HG03378 (cell line): ENCODE data around the gene DMRTC2.
A peak's percentile ranks its signal among the peaks of the same experiment; 100 is the strongest.

Experiments
- ATAC-seq: cut with Tn5 transposase; IDR thresholded peaks from one replicate; pipeline ENCODE4 v1.9.1; 2021; ENCODE audit warnings: mild to moderate bottlenecking, moderate library complexity; ENCODE audit not compliant: unreplicated experiment

DMRTC2 gene

GRCh38 chr19:41845051-41845590 lies 279 bp downstream of the DMRTC2 start:
- ATAC-seq, result no peak

- no peak for ATAC-seq
Observed at GRCh38 chr19:41847351-41848105, 2.7 kb downstream of the DMRTC2 start.

- no peak for ATAC-seq
Observed at GRCh38 chr19:41848666-41849065, 3.8 kb downstream of the DMRTC2 start.

GRCh38 chr19:41849067-41849466 lies 4.2 kb downstream of the DMRTC2 start:
- no peak for ATAC-seq

- ATAC-seq, result no peak
Observed at GRCh38 chr19:41850381-41850780, 5.5 kb downstream of the DMRTC2 start.

- no peak for ATAC-seq
Observed at GRCh38 chr19:41851456-41851855, 6.6 kb downstream of the DMRTC2 start.

GRCh38 chr19:41853344-41853743 lies 8.5 kb downstream of the DMRTC2 start:
- ATAC-seq, result no peak

- no peak for ATAC-seq
Observed at GRCh38 chr19:41853768-41854167, 8.9 kb downstream of the DMRTC2 start.

- no peak for ATAC-seq
Observed at GRCh38 chr19:41859213-41859617, 14.4 kb downstream of the DMRTC2 start.

GRCh38 chr19:41859618-41860418 lies 15.0 kb downstream of the DMRTC2 start, which contains the start of gene RPS19:
RPS19 (plus strand) TSS chr19:41860255; CDS start chr19:41860775, 520 bp downstream.
- peak; percentile 66 for ATAC-seq

GRCh38 chr19:41860419-41861115 lies 15.7 kb downstream of the DMRTC2 start:
- ATAC-seq, result no peak

- no peak for ATAC-seq
Observed at GRCh38 chr19:41861116-41861768, 16.4 kb downstream of the DMRTC2 start.

- ATAC-seq, result no peak
Observed at GRCh38 chr19:41861846-41862245, 17.0 kb downstream of the DMRTC2 start.

GRCh38 chr19:41862445-41862986 lies 17.7 kb downstream of the DMRTC2 start:
- no peak for ATAC-seq

GRCh38 chr19:41863209-41863931 lies 18.5 kb downstream of the DMRTC2 start:
- no peak for ATAC-seq

GRCh38 chr19:41864374-41864773 lies 19.5 kb downstream of the DMRTC2 start:
- no peak for ATAC-seq

GRCh38 chr19:41866284-41866683 lies 21.4 kb downstream of the DMRTC2 start:
- no peak for ATAC-seq

- no peak for ATAC-seq
Observed at GRCh38 chr19:41868120-41868988, 23.5 kb downstream of the DMRTC2 start.

GRCh38 chr19:41868989-41869300 lies 24.1 kb downstream of the DMRTC2 start:
- no peak for ATAC-seq
